GM13976 (cell line): ENCODE results near the gene PRPF40B.

Experiments
- DNase-seq: peaks from one replicate; pipeline ENCODE4 v3.0.0; 2012; ENCODE audit warnings: low spot score
- CTCF ChIP-seq: IDR thresholded peaks from 2 replicates; pipeline ENCODE4 v1.5.1; 2012; ENCODE audit warnings: borderline replicate concordance, mild to moderate bottlenecking; ENCODE audit not compliant: insufficient read depth; ENCODE audit errors: extremely low read depth, missing control alignments, control extremely low read depth
- in situ Hi-C: fragments of 300-500 bp; cut with MboI; formaldehyde crosslinking; loops from one replicate; pipeline ENCODE4 v1.12.0; 2022; ENCODE audit warnings: low sequenced_read_pairs, mixed read lengths, inconsistent platforms; ENCODE audit not compliant: unreplicated experiment

Gene PRPF40B

DNA sequence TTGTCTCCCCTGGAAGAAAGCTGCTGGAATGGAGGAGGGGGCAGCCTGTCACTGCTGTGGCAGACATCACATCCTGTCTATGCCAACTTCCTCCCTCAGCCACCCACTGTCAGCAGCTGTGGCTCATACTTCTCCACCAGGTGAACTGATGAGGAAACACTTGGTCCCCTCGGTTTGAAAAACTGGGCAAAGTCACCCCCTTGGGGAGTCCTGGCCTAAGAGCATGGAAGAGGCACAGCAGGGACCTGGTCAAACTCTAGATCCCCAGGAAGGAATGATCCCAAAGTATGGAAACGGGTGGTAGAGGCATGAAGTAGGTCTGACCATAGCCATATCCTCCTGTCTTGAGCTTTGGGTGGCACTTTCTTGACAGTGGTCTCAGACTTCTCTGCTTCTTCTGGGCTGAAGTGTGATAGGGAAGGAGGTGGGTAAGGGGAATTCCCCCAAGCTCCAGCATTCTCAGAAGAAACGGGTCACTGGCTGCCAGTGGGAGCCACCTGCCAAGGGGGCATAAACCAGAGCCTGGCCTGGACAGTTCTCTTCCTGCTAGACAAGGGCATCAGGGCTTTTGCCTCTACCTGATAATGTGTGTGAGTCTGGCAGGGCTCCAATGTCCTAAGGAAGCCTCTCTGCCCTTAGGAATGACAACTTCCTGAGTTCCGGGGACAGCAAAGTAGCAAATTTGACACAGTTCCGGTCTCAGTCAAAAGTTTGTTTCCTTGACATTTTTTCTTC is 47.8 kb downstream of the PRPF40B start:
- no peak for TF ChIP-seq CTCF
- in situ Hi-C loops: no loop called here
- no peak for DNase-seq

GRCh38 chr12:49672301-49673217 is 49.2 kb downstream of the PRPF40B start:
- DNase-seq: no peak
- in situ Hi-C loops: no loop called here
- no peak for TF ChIP-seq CTCF

GRCh38 chr12:49673446-49674317 is 50.3 kb downstream of the PRPF40B start:
- no peak for TF ChIP-seq CTCF
- DNase-seq: peak; percentile 55
- in situ Hi-C loops: no loop called here

DNA sequence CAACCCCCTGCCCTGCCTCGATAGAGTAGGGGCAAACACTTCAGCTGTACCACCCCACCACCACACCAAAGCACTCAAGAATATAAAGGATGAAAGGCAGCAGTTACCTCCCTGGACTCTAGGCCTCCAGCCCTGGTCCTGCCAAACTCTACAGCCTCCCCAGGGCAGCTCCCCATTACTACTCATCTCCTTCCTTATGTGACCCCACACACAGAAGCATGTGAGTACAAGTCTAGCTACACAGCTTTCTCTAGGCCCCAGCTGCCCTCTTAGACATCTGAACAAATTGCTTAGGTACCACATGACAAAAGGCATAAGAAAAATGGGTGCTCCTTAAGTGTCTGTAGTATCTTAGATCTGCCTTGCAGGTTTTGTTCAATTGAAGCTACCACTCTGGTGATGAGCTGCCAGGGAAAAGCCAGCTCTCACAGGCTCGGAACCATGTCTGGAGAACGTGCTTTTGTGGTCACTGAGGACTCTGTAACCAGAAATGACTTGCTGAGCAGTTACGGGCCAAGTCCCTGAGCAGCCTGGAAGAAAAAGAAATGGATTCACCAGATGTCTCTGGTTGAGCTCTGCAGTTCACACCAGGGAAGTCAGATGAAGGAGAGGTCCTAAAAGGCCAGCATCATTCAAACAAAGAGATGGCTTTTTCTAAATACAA is 51.1 kb downstream of the PRPF40B start:
- no peak for TF ChIP-seq CTCF
- DNase-seq: no peak
- in situ Hi-C loops: no loop called here

GRCh38 chr12:49675137-49675536 is 51.8 kb downstream of the PRPF40B start:
- no peak for DNase-seq
- no peak for TF ChIP-seq CTCF
- in situ Hi-C loops: no loop called here
